HepG2 (cell line): ENCODE measurements around the gene POU2F1. TPM values are rescaled to one million over a fixed set of nuclear protein-coding genes. Genes with fewer than 3 reads are reported as not detected.
A peak's percentile ranks its signal among the peaks of the same experiment; 100 is the strongest.

Experiments
- ATAC-seq: fragments of 200-7000 bp; cut with Tn5 transposase; 3 replicates; pipeline ENCODE4 v1.9.1; 2020; ENCODE audit warnings: mild to moderate bottlenecking, moderate library complexity
- BruUV-seq: library from RNA; stranded (reverse); fragments of 400-500 nt; replicated peaks from 2 replicates; lab custom pipeline; 2021; lab: Mats Ljungman, UMichigan
- CTCF ChIA-PET: fragments of 300-600 bp; formaldehyde crosslinking; extraction: SDS; loops from one replicate; lab custom pipeline; 2021; ENCODE audit warnings: low total read pairs, inconsistent platforms, low intra/inter-chr PET ratio; lab: Yijun Ruan, JAX
- POLR2A ChIA-PET: fragments of 350-600 bp; sonication (Branson Sonifier 250); formaldehyde crosslinking; loops from one replicate; lab custom pipeline; 2020; ENCODE audit warnings: antibody characterized with exemption, inconsistent platforms; lab: Yijun Ruan, JAX
- DNase-seq: peaks from one replicate; pipeline ENCODE4 v3.0.0-alpha.2; 2015; ENCODE audit warnings: low spot score
- FAIRE-seq: peaks from 3 replicates; lab custom pipeline; 2011; peaks lifted over from hg19 to GRCh38; lab: Jason Lieb, UNC
- H2AFZ ChIP-seq: one replicate; pipeline ENCODE4 v1.6.1; 2011; ENCODE audit warnings: low read length, inconsistent platforms
- H3K27ac ChIP-seq: fragments of 300-600 bp; 3 replicates; pipeline ENCODE4 v1.8.0; 2011; ENCODE audit warnings: mixed run types, mild to moderate bottlenecking, mixed read lengths, low read length, inconsistent platforms; ENCODE audit not compliant: insufficient read depth; ENCODE audit errors: extremely low read length
- H3K27me3 ChIP-seq, 2 experiments: fragments of 200-600 bp in 1 of 2; 2 replicates in 1 of 2; 3 replicates in 1 of 2; pipeline versions ENCODE4 v1.6.0 to v1.8.0; 2011; ENCODE audit warnings: low read length in 2 of 2, mild to moderate bottlenecking in 2 of 2, moderate library complexity in 2 of 2, inconsistent platforms in 1 of 2; ENCODE audit not compliant: insufficient read depth in 2 of 2, control insufficient read depth in 1 of 2
- H3K36me3 ChIP-seq, 2 experiments: fragments of 200-600 bp in 1 of 2; replicated peaks in 1 of 2; 2 replicates in 1 of 2; 3 replicates in 1 of 2; pipeline versions ENCODE4 v1.5.1 to v1.8.0; 2011; ENCODE audit warnings: low read length in 2 of 2, inconsistent platforms in 1 of 2; ENCODE audit not compliant: insufficient read depth in 2 of 2, control insufficient read depth in 1 of 2
- H3K4me1 ChIP-seq: 2 replicates; pipeline ENCODE4 v1.5.1; 2012; ENCODE audit warnings: low read length, inconsistent platforms; ENCODE audit not compliant: insufficient read depth
- H3K4me2 ChIP-seq: 2 replicates; pipeline ENCODE4 v1.6.0; 2011; ENCODE audit warnings: low read depth, low read length, inconsistent platforms
- H3K4me3 ChIP-seq, 3 experiments: fragments of 200-600 bp in 1 of 3; sonication (generic), shearing (Covaris generic) in 1 of 3; replicated peaks in 1 of 3; 2 replicates each; pipeline ENCODE4 v1.5.1; 2011 to 2016; ENCODE audit warnings: low read length in 3 of 3, inconsistent platforms in 2 of 3, low read depth in 2 of 3, mild to moderate bottlenecking in 2 of 3, control low read depth in 1 of 3, mixed read lengths in 1 of 3; ENCODE audit not compliant: insufficient read depth in 1 of 3
- H3K79me2 ChIP-seq: one replicate; pipeline ENCODE4 v1.6.1; 2011; ENCODE audit warnings: low read length, inconsistent platforms; ENCODE audit not compliant: insufficient read depth
- H3K9ac ChIP-seq: 2 replicates; pipeline ENCODE4 v1.6.0; 2011; ENCODE audit warnings: mild to moderate bottlenecking, low read depth, low read length, inconsistent platforms; ENCODE audit not compliant: insufficient read depth
- H3K9me3 ChIP-seq: 2 replicates; pipeline ENCODE4 v1.5.1; 2012; ENCODE audit warnings: mild to moderate bottlenecking, low read length
- H4K20me1 ChIP-seq: 2 replicates; pipeline ENCODE4 v1.6.0; 2011; ENCODE audit warnings: inconsistent platforms, mild to moderate bottlenecking, low read length, moderate library complexity; ENCODE audit not compliant: insufficient read depth
- EED ChIP-seq: sonication (generic); formaldehyde crosslinking; IDR thresholded peaks from 2 replicates; pipeline ENCODE4 v1.5.0; 2020; ENCODE audit warnings: mild to moderate bottlenecking, missing genetic modification reagents
- ERF ChIP-seq: IDR thresholded peaks from 2 replicates; pipeline ENCODE4 v1.6.1; 2018; ENCODE audit warnings: missing biosample characterization, missing genetic modification reagents
- FLYWCH1 ChIP-seq: sonication (generic); formaldehyde crosslinking; IDR thresholded peaks from 2 replicates; pipeline ENCODE4 v1.8.1; 2023; ENCODE audit warnings: mild to moderate bottlenecking, missing genetic modification reagents
- GATA4 ChIP-seq: sonication (generic); IDR thresholded peaks from 2 replicates; pipeline ENCODE4 v1.6.1; 2016; ENCODE audit warnings: antibody characterized with exemption, low read depth, borderline replicate concordance
- HHEX ChIP-seq: IDR thresholded peaks from 2 replicates; pipeline ENCODE4 v1.6.1; 2016; ENCODE audit warnings: control low read depth
- MTF2 ChIP-seq: sonication (generic); formaldehyde crosslinking; IDR thresholded peaks from 2 replicates; pipeline ENCODE4 v1.5.0; 2020; ENCODE audit warnings: missing genetic modification reagents, borderline replicate concordance
- RFX3 ChIP-seq: IDR thresholded peaks from 2 replicates; pipeline ENCODE4 v1.6.1; 2016; ENCODE audit warnings: missing biosample characterization, missing genetic modification reagents
- SAP130 ChIP-seq: IDR thresholded peaks from 2 replicates; pipeline ENCODE4 v1.6.1; 2016; ENCODE audit warnings: low read depth
- ZMYM4 ChIP-seq: sonication (generic); formaldehyde crosslinking; IDR thresholded peaks from 2 replicates; pipeline ENCODE4 v1.8.1; 2023; ENCODE audit warnings: mild to moderate bottlenecking, missing genetic modification reagents
- ZNF30 ChIP-seq: sonication (generic); formaldehyde crosslinking; IDR thresholded peaks from 2 replicates; pipeline ENCODE4 v1.5.0; 2020; ENCODE audit warnings: mild to moderate bottlenecking, missing genetic modification reagents
- ZNF383 ChIP-seq: sonication (generic); formaldehyde crosslinking; IDR thresholded peaks from 2 replicates; pipeline ENCODE4 v1.4.0; 2020; ENCODE audit warnings: missing genetic modification reagents, mild to moderate bottlenecking, borderline replicate concordance
- ZNF761 ChIP-seq: sonication (generic); formaldehyde crosslinking; conservative IDR thresholded peaks from 2 replicates; pipeline ENCODE4 v1.4.0; 2020; ENCODE audit warnings: mild to moderate bottlenecking, missing genetic modification reagents
- ZNF782 ChIP-seq: sonication (generic); formaldehyde crosslinking; IDR thresholded peaks from 2 replicates; pipeline ENCODE4 v1.4.0; 2020; ENCODE audit warnings: missing genetic modification reagents, mild to moderate bottlenecking, borderline replicate concordance
- ZNF800 ChIP-seq: sonication (generic); formaldehyde crosslinking; IDR thresholded peaks from 2 replicates; pipeline ENCODE4 v1.4.0; 2020; ENCODE audit warnings: missing genetic modification reagents
- WGBS: methylation state at CpG from one replicate; pipeline ENCODE4 v1.1.6; 2017; ENCODE audit warnings: low lambda C conversion rate; 5-methylcytosine and 5-hydroxymethylcytosine counted together
- in situ Hi-C: cut with HindIII; loops from 2 replicates; pipeline ENCODE4 v1.10.0; 2017; ENCODE audit warnings: low pct_unique_long_range_greater_than_20kb; ENCODE audit not compliant: extremely low pct_ligation_motif_present
- intact Hi-C: fragments of 100-400 bp; cut with micrococcal nuclease; formaldehyde crosslinking; loops from one replicate; pipeline ENCODE4 v1.10.0; 2022; ENCODE audit not compliant: unreplicated experiment
- polyA plus RNA-seq, 8 experiments: library from polyadenylated mRNA; depleted of rRNA in 3 of 8; stranded (reverse) in 7 of 8; unstranded in 1 of 8; fragments of >200 nt; fragmentation: Illumina TruSeq in 4 of 8; extraction: Trizol in 4 of 8; gene quantifications; 2 replicates each; pipeline versions ENCODE4 v1.2.1 to v1.2.3, GENCODE V29; 2011 to 2016; ENCODE audit warnings: low read depth in 4 of 8, missing spikeins in 1 of 8, mixed read lengths in 1 of 8; ENCODE audit not compliant: insufficient read depth in 1 of 8
- total RNA-seq, 5 experiments: library from RNA; depleted of rRNA; stranded (reverse); fragments of >200 nt; fragmentation: Illumina TruSeq; extraction: Trizol; gene quantifications; 2 replicates each; pipeline ENCODE4 v1.2.3, GENCODE V29; 2016; ENCODE audit warnings: low read depth in 1 of 5
- TF ChIP-seq, protein P1 (sequence below): sonication (generic); formaldehyde crosslinking; IDR thresholded peaks from 2 replicates; pipeline ENCODE4 v1.4.0; 2020; ENCODE audit warnings: mild to moderate bottlenecking, missing genetic modification reagents
- TF ChIP-seq, protein P2 (sequence below): fragments of 450-650 bp; IDR thresholded peaks from 2 replicates; pipeline ENCODE4 v1.6.1; 2017

Gene POU2F1
- total and polyA plus RNA-seq, 2 of the 13 experiments (the other 11 are each of a cell fraction or from before 2014, with no cell fraction given), result 10.2 to 13.0 TPM

- no peaks in the 10 kb centered on the region for H3K79me2 ChIP-seq
- no peaks in the 10 kb centered on the region for H3K9me3 ChIP-seq
- intact Hi-C loops, result loop anchor here (5.0 kb wide), 1 partner anchor 388 kb away; no protein-coding TSS in a partner anchor
- ChIA-PET POLR2A (no interaction called here), CTCF (no interaction called here)
- peak; percentile 74 for ATAC-seq
- FAIRE-seq, result no peak
- peak overlapping the region; percentile 31; the same call in 1 of the 2 replicates for H3K9ac ChIP-seq
- no peaks in the 10 kb centered on the region for H3K36me3 ChIP-seq
- peaks cover 7 to 49% of the 10 kb centered on the region in 2 experiments for H3K27me3 ChIP-seq
- DNase-seq, result no peak
- H3K4me3 ChIP-seq, result peak overlapping the region; percentile 66 to 79 (median 68)
- no peak overlapping the region for H3K27ac ChIP-seq
- no TSS peak for BruUV-seq
- 0% methylated on average over 11 of the region's 85 CpGs for WGBS
- in situ Hi-C loops, result no loop called here
- peaks cover 6% of the 10 kb centered on the region for H3K4me1 ChIP-seq
- peak overlapping the region; percentile 90 for H3K4me2 ChIP-seq
- H2AFZ ChIP-seq, result no peak overlapping the region
- no peaks in the 10 kb centered on the region for H4K20me1 ChIP-seq
- TF ChIP-seq, protein P1, sequence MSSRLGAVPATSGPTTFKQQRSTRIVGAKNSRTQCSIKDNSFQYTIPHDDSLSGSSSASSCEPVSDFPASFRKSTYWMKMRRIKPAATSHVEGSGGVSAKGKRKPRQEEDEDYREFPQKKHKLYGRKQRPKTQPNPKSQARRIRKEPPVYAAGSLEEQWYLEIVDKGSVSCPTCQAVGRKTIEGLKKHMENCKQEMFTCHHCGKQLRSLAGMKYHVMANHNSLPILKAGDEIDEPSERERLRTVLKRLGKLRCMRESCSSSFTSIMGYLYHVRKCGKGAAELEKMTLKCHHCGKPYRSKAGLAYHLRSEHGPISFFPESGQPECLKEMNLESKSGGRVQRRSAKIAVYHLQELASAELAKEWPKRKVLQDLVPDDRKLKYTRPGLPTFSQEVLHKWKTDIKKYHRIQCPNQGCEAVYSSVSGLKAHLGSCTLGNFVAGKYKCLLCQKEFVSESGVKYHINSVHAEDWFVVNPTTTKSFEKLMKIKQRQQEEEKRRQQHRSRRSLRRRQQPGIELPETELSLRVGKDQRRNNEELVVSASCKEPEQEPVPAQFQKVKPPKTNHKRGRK, result no peak
- TF ChIP-seq, protein P2, sequence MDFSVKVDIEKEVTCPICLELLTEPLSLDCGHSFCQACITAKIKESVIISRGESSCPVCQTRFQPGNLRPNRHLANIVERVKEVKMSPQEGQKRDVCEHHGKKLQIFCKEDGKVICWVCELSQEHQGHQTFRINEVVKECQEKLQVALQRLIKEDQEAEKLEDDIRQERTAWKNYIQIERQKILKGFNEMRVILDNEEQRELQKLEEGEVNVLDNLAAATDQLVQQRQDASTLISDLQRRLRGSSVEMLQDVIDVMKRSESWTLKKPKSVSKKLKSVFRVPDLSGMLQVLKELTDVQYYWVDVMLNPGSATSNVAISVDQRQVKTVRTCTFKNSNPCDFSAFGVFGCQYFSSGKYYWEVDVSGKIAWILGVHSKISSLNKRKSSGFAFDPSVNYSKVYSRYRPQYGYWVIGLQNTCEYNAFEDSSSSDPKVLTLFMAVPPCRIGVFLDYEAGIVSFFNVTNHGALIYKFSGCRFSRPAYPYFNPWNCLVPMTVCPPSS, result no peak
- TF ChIP-seq ZNF800 (CRISPR knock-in tag) (peak; percentile 55; the same call in 1 of the 2 replicates), FLYWCH1 (CRISPR knock-in tag) (no peak), ZNF383 (CRISPR knock-in tag) (no peak), SAP130 (CRISPR knock-in tag) (peak; percentile 17; the same call in 1 of the 2 replicates), ZNF30 (CRISPR knock-in tag) (no peak), HHEX (CRISPR knock-in tag) (no peak), EED (CRISPR knock-in tag) (0 out of 2 replicates have a peak, but pooled peaks have one; percentile 48), RFX3 (CRISPR knock-in tag) (no peak), ZMYM4 (CRISPR knock-in tag) (peak; percentile 16; the same call in 1 of the 2 replicates), GATA4 (no peak), MTF2 (CRISPR knock-in tag) (peak; percentile 68; the same call in 1 of the 2 replicates), ZNF782 (CRISPR knock-in tag) (no peak), ERF (CRISPR knock-in tag) (no peak), ZNF761 (CRISPR knock-in tag) (no peak)
Measured at GRCh38 chr1:167454894-167455785, 234.5 kb downstream of the POU2F1 start.
